ENCODE measurements around the gene RREB1. TPM values are rescaled to one million over a fixed set of nuclear protein-coding genes. Genes with fewer than 3 reads are reported as not detected.

The RREB1 gene
- total and polyA plus RNA-seq, 5 donors: 7.8 to 40.4 (median 37.0) TPM

DNA sequence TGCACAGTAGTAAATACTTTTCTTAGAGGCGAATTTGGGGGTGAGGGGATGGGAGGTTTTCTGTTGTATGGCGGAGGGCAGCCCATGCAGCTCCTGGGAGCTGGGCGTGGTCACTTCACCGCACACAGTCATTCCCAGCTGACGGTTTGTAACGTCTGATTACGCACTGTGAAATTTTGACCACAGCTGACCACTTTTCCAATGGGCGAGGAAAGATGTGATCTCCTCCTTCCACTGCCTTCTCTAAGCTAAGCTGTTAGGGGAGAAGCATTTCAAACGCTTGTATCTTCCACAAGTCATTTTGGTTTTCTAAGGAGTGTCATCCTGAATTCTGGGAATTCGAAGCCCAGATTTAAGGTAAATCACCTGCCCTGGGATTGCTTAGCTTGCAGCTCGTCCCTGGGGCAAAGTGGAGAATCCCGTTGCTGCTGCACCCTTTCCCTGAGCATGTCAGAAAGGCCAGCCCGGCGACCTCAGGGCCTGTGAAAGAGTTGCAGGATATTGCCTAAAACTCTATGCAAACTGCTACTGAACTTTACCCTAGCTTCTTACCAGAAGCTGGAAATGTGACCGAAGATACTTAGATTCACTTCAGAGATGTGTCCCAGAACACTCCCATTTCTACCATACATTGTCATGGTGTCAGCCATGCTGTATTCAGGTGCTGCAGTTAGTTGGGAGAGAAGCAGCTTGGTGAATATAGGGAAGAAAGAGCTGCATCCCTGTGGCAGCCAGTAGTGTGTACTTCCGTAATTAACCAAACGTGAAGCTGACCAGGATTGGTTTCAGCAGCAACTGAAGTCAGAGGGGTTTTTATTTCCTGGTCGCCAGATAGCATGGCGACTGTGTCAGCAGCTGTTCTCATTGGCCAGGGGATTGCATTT is 58.9 kb downstream of the RREB1 start:
- Histone ChIP-seq H3K9me3 (ENCODE audit: control insufficient read depth, low read length) (no peaks in the 10 kb centered on the region), H3K27ac (ENCODE audit: low read length) (peak overlapping the region; percentile 25), H3K27me3 (ENCODE audit: control insufficient read depth, insufficient read depth) (no peaks in the 10 kb centered on the region), H3K4me3 (ENCODE audit: low read length) (no peak overlapping the region), H3K4me1 (ENCODE audit: control insufficient read depth, insufficient read depth, low read length) (peaks cover 42% of the 10 kb centered on the region)
- 69% methylated on average over 19 of the region's 19 CpGs for WGBS
- DNase-seq (peak in 1 of 3 donors; percentile 57), ATAC-seq (peak in 1 of 2 donors; percentile 14)
- intact Hi-C loops (cut with DNase I): no loop called here

DNA sequence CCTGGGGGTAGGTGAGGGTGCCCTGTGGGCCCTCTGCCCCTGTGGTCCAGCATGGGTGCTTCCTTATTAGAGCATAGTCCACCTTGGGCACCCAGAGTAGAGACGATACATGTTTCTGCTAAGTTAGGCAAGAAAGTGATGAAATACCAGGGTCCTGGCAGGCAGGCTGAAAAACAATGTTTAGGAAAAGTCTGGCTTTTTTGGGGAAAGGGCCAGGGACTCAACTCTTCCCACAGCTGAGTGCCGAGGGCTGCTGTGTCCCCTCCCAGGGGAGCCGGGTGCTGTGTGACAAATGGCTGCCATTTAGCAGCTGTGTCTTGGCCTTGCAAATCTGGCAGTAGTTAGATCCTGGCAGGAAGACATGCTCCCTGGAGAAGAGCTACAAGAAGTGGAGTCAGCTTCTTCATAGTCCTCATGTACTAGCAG is 61.5 kb downstream of the RREB1 start:
- intact Hi-C loops (cut with DNase I): no loop called here
- WGBS: 22% methylated on average over 3 of the region's 3 CpGs
- H3K27me3 ChIP-seq (ENCODE audit: control insufficient read depth, insufficient read depth): no peaks in the 10 kb centered on the region
- peaks cover 43% of the 10 kb centered on the region for H3K4me1 ChIP-seq (ENCODE audit: control insufficient read depth, insufficient read depth, low read length)
- no peak overlapping the region for H3K4me3 ChIP-seq (ENCODE audit: low read length)
- no peaks in the 10 kb centered on the region for H3K9me3 ChIP-seq (ENCODE audit: control insufficient read depth, low read length)
- ATAC-seq (peak; percentile 47 to 64), DNase-seq (peak; percentile 75 to 89 (median 86))
- H3K27ac ChIP-seq (ENCODE audit: low read length): peak overlapping the region; percentile 1

DNA sequence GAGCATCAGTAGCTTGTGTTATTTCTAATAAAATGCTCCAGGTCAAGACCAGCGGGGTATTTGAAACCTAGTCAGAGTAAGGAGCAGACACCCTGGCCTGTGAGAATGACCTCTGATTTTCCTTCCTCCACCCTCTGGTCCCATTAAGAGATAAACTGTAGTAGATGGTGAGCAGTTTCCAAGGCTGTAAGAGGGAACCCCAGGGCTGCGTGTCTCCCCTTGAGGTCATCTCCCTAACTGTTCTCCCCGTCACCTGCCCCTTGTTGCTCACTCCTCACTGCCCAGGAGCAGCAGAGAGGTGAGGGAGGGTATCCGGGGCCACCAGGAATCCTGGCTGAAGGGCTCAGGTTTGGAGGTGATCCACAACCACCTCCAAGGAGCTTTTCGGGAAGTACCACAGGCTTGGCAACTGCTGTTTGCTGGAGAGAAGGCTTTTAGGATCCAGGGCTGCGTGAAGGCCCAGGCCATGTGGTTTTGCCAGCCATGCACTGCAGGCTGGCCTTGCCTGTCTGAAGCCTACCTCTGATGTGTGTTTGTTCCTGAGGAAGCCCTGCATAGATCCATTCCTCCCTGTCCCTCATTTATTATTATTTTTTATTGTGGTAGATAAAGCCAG is 62.5 kb downstream of the RREB1 start:
- Histone ChIP-seq H3K27me3 (ENCODE audit: control insufficient read depth, insufficient read depth) (no peaks in the 10 kb centered on the region), H3K9me3 (ENCODE audit: control insufficient read depth, low read length) (no peaks in the 10 kb centered on the region), H3K4me3 (ENCODE audit: low read length) (no peak overlapping the region), H3K27ac (ENCODE audit: low read length) (peak overlapping the region; percentile 68), H3K4me1 (ENCODE audit: control insufficient read depth, insufficient read depth, low read length) (peaks cover 35% of the 10 kb centered on the region)
- DNase-seq: no peak
- no peak for ATAC-seq
- whole genome bisulfite sequencing: 75% methylated on average over 6 of the region's 6 CpGs
- intact Hi-C loops (cut with DNase I): no loop called here

DNA sequence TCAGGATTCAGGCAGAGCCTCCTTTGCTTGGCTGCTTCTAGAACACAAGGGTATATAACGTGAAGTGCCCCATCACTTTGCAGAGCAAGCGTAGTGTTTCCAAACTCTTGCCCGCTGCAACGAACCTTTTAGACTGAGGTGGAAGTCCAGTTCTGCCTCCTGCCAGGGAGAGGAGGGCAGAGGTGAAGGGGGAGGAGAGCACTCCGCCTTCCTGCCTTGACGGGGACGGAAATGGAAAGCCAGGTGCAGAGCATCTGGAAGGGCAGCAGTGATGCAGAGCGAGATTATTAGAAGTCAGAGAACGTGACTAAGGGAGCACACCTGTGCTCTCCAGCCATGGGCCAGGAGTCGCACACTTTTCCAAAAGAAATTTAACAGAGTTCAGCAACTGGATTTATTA is 63.4 kb downstream of the RREB1 start:
- no peak overlapping the region for H3K27ac ChIP-seq (ENCODE audit: low read length)
- H3K9me3 ChIP-seq (ENCODE audit: control insufficient read depth, low read length): no peaks in the 10 kb centered on the region
- peaks cover 38% of the 10 kb centered on the region for H3K4me1 ChIP-seq (ENCODE audit: control insufficient read depth, insufficient read depth, low read length)
- DNase-seq: no peak
- H3K27me3 ChIP-seq (ENCODE audit: control insufficient read depth, insufficient read depth): no peaks in the 10 kb centered on the region
- intact Hi-C loops (cut with DNase I): no loop called here
- H3K4me3 ChIP-seq (ENCODE audit: low read length): no peak overlapping the region
- no peak for ATAC-seq
- WGBS: 85% methylated on average over 10 of the region's 10 CpGs

DNA sequence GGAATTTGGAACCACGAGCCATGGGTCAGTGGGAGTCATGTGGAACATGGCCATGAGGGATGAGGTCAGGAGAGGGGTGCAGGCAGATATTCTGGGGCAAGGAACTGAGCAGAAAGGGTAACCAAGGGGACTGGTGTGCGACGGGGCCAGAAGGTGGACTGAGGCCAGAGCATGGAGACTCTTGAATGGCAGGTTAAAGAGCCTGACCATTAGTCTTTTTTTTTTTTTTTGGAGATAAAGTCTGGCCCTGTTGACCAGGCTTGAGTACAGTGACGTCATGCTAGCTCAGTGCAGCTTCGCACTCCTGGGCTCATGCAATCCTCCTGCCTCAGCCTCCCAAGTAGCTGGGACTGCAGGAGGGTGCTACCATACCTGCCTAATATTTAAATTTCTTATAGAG is 64.0 kb downstream of the RREB1 start:
- DNase-seq (no peak), ATAC-seq (no peak)
- Histone ChIP-seq H3K4me1 (ENCODE audit: control insufficient read depth, insufficient read depth, low read length) (peaks cover 36% of the 10 kb centered on the region), H3K27ac (ENCODE audit: low read length) (no peak overlapping the region), H3K4me3 (ENCODE audit: low read length) (no peak overlapping the region), H3K9me3 (ENCODE audit: control insufficient read depth, low read length) (no peaks in the 10 kb centered on the region), H3K27me3 (ENCODE audit: control insufficient read depth, insufficient read depth) (no peaks in the 10 kb centered on the region)
- WGBS: 89% methylated on average over 5 of the region's 5 CpGs
- intact Hi-C loops (cut with DNase I): no loop called here

DNA sequence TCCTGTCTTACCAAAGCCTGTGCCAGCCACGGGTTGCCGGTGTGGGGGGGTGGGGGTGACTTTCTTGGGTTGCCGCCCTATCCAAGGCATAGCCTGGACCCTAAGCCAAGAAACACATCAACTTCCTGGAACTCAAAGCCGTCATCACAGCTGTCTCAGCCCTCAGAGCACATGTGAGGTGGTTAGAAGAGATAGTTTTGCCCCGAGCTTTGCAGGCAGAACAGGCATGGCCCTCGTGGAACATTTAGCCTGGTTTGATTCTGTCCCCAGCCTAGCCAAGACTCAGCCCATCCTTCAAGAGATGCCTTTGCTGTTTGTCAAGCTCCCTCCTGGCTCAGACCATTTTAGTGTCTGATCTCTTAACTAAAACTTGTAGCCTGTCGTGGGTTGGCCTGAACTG is 64.9 kb downstream of the RREB1 start:
- Histone ChIP-seq H3K4me3 (ENCODE audit: low read length) (no peak overlapping the region), H3K9me3 (ENCODE audit: control insufficient read depth, low read length) (no peaks in the 10 kb centered on the region), H3K27me3 (ENCODE audit: control insufficient read depth, insufficient read depth) (no peaks in the 10 kb centered on the region), H3K4me1 (ENCODE audit: control insufficient read depth, insufficient read depth, low read length) (peaks cover 33% of the 10 kb centered on the region), H3K27ac (ENCODE audit: low read length) (peak overlapping the region; percentile 25)
- peak; percentile 48 to 76 for ATAC-seq
- DNase-seq: peak in 2 of 3 donors; percentile 60 to 71
- 36% methylated on average over 7 of the region's 7 CpGs for WGBS
- intact Hi-C loops (cut with DNase I): no loop called here

DNA sequence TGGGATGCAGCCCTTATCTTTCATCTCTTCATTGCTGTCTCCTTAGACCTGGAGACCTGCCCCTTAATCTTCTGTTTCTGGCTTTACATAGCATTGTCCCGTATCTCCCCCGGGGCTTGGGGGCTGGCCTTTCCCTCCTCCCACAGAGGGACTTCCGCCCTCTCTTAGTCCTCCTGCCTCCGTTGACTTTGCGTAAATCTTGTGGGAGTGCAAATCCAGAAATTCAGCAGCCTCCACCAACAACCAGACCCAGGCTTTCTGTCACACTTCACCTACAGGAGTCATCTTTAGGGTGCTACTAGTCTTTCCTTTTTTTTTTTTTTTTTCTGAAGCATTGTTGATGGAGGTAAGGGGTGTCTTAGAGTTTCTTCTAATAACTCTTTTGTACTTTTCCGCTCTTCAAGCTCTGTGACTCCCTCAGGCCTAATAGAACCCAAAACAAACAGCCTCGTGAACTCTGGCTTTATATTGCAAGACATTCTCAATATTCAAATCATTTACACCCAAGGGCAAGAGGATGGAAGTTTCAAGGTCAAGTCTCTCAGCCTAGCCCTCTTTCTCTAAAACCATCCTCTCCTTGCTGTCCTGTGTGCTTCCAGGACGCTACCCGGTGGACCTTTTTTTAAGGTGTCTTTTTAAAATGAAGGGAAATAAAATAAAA is 66.2 kb downstream of the RREB1 start:
- intact Hi-C loops (cut with DNase I): no loop called here
- no peak overlapping the region for H3K27ac ChIP-seq (ENCODE audit: low read length)

DNA sequence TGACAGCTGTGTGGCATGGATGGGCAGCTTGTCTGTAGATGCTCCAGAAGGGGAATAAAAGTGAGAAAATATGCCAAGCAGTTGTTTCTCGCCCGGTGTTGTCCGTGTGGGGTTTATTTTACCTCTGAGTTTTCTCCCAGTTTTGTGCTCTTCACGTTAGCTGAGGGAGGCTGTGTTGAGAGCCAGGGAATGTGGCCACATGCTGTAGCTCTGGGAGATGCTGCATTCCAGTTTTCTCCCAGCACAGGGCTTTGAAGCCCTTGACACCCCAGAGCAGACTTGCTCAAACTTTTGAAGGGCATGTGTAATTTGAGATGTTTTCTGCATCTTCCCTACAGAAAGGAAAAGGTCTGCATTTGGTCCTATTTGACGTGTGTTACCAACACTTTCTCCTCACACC is 67.7 kb downstream of the RREB1 start:
- WGBS: 65% methylated on average over 5 of the region's 5 CpGs
- no peak overlapping the region for H3K27ac ChIP-seq (ENCODE audit: low read length)
- DNase-seq: no peak
- H3K4me3 ChIP-seq (ENCODE audit: low read length): no peak overlapping the region
- peak in 1 of 2 donors; percentile 46 for ATAC-seq
- no peaks in the 10 kb centered on the region for H3K9me3 ChIP-seq (ENCODE audit: control insufficient read depth, low read length)
- H3K4me1 ChIP-seq (ENCODE audit: control insufficient read depth, insufficient read depth, low read length): peaks cover 19% of the 10 kb centered on the region
- intact Hi-C loops (cut with DNase I): no loop called here
- no peaks in the 10 kb centered on the region for H3K27me3 ChIP-seq (ENCODE audit: control insufficient read depth, insufficient read depth)

More for the DNA sequence above, 66.2 kb downstream of the RREB1 start:
- no peaks in the 10 kb centered on the region for H3K27me3 ChIP-seq (ENCODE audit: control insufficient read depth, insufficient read depth)
- H3K9me3 ChIP-seq (ENCODE audit: control insufficient read depth, low read length): no peaks in the 10 kb centered on the region
- H3K4me1 ChIP-seq (ENCODE audit: control insufficient read depth, insufficient read depth, low read length): peaks cover 31% of the 10 kb centered on the region
- DNase-seq: peak in 1 of 3 donors; percentile 62
- H3K4me3 ChIP-seq (ENCODE audit: low read length): no peak overlapping the region
- peak in 1 of 2 donors; percentile 43 for ATAC-seq
- WGBS: 58% methylated on average over 9 of the region's 9 CpGs

DNA sequence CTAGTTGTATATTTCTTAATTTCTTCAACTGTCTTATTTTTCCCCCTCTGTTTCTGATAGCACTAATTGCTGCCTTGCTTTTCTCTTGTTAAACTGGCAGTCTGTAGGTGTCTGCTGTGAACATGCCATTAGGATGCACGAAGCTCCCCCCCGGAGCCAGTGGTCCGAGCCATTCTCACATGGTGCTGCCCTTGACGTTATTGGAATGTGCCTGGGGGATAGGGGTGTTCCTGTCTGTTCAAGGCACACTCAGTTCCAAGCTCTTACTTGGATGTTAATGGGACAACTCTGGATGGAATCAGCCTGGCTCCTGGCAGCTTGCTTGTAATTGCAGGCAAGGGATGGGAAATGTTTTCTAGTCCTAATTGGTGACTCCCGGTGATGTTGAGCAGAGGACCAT is 68.4 kb downstream of the RREB1 start:
- 55% methylated on average over 5 of the region's 5 CpGs for WGBS
- peaks cover 12% of the 10 kb centered on the region for H3K4me1 ChIP-seq (ENCODE audit: control insufficient read depth, insufficient read depth, low read length)
- no peaks in the 10 kb centered on the region for H3K27me3 ChIP-seq (ENCODE audit: control insufficient read depth, insufficient read depth)
- intact Hi-C loops (cut with DNase I): no loop called here
- H3K9me3 ChIP-seq (ENCODE audit: control insufficient read depth, low read length): no peaks in the 10 kb centered on the region
- ATAC-seq (peak; percentile 62 to 85), DNase-seq (peak in 1 of 3 donors; percentile 77)
- peak overlapping the region; percentile 26 for H3K27ac ChIP-seq (ENCODE audit: low read length)
- H3K4me3 ChIP-seq (ENCODE audit: low read length): no peak overlapping the region

DNA sequence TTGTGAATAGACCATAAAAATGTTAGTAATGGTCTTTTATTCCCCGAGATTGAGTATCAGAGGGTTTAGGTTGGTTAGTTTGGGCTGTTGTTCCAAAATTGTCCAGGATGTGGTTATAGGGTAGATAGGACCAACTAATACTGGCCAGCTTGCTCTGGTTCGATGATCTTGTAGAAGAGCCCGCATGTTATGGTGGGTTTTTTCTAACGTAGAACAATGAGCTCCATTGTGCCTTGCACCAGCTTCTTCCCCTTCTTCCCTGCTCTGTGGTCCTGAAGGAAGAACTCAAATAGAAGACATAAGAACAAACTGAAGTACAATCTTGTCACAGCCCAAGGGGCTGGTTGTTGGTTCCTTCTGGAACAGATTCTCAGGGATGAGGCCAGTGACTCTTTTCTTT is 70.5 kb downstream of the RREB1 start:
- Histone ChIP-seq H3K27ac (ENCODE audit: low read length) (peak overlapping the region; percentile 2), H3K27me3 (ENCODE audit: control insufficient read depth, insufficient read depth) (no peaks in the 10 kb centered on the region)
- DNase-seq: no peak

DNA sequence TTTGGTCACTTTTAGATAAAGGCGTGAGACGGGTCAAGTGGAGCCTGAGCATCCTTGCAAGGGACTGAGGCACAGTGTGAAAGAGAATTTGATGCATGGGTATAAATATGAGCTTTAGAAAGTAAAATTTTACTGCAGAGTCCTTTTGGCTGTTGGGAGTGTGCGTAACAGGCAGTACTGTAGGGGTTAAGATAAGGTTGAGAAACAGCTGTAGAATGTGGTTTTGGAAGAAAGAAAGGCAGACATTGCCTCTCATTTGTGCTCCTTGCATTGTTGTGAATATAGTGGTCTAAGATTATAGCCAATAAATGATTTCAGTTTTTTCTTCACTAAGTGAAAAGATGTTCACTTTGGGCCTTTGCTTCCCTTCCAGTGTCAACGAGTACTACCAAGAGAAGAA is 73.0 kb downstream of the RREB1 start:
- Histone ChIP-seq H3K4me3 (ENCODE audit: low read length) (no peak overlapping the region), H3K27ac (ENCODE audit: low read length) (no peak overlapping the region), H3K27me3 (ENCODE audit: control insufficient read depth, insufficient read depth) (no peaks in the 10 kb centered on the region), H3K4me1 (ENCODE audit: control insufficient read depth, insufficient read depth, low read length) (peaks cover 5% of the 10 kb centered on the region), H3K9me3 (ENCODE audit: control insufficient read depth, low read length) (no peaks in the 10 kb centered on the region)
- DNase-seq (no peak), ATAC-seq (no peak)
- intact Hi-C loops (cut with DNase I): no loop called here
- 87% methylated on average over 4 of the region's 4 CpGs for WGBS

More for the DNA sequence above, 70.5 kb downstream of the RREB1 start:
- 93% methylated on average over 4 of the region's 4 CpGs for WGBS
- H3K4me3 ChIP-seq (ENCODE audit: low read length): no peak overlapping the region
- H3K9me3 ChIP-seq (ENCODE audit: control insufficient read depth, low read length): no peaks in the 10 kb centered on the region
- intact Hi-C loops (cut with DNase I): no loop called here
- H3K4me1 ChIP-seq (ENCODE audit: control insufficient read depth, insufficient read depth, low read length): peaks cover 5% of the 10 kb centered on the region
- ATAC-seq: no peak

Measured in right cardiac atrium (tissue), 5 donors.